IMR-90 (cell line): ENCODE results near the gene GABRR3. TPM values are rescaled to one million over a fixed set of nuclear protein-coding genes. Genes with fewer than 3 reads are reported as not detected.

ENCODE experiments used
- ATAC-seq: fragments of 200-7000 bp; cut with Tn5 transposase; 2 replicates; pipeline ENCODE4 v1.9.1; 2020; ENCODE audit warnings: low read depth, mild to moderate bottlenecking, moderate library complexity
- BruUV-seq: library from RNA; stranded (reverse); fragments of 400-500 nt; replicated peaks from 2 replicates; lab custom pipeline; 2021; lab: Mats Ljungman, UMichigan
- CTCF ChIA-PET: fragments of 300-600 bp; formaldehyde crosslinking; extraction: SDS; loops from one replicate; lab custom pipeline; 2021; ENCODE audit warnings: antibody characterized with exemption; lab: Yijun Ruan, JAX
- POLR2A ChIA-PET: fragments of 300-600 bp; sonication (Branson Sonifier 250); formaldehyde crosslinking; loops from one replicate; lab custom pipeline; 2022; ENCODE audit warnings: antibody characterized with exemption; ENCODE audit not compliant: unreplicated experiment; lab: Charles Lee
- DNase-seq: peaks from one replicate; pipeline ENCODE4 v3.0.0; 2013
- H2AFZ ChIP-seq: replicated peaks from 2 replicates; pipeline ENCODE3; 2013; ENCODE audit warnings: low read length, mild to moderate bottlenecking; ENCODE audit not compliant: poor library complexity
- H2AK5ac ChIP-seq: 2 replicates; pipeline ENCODE4 v1.6.1; 2013; ENCODE audit warnings: low read depth, low read length, inconsistent platforms
- H2AK9ac ChIP-seq: replicated peaks from 2 replicates; pipeline ENCODE3; 2013; ENCODE audit warnings: mild to moderate bottlenecking, low read depth, low read length, moderate library complexity; ENCODE audit not compliant: poor library complexity
- H2BK120ac ChIP-seq: 2 replicates; pipeline ENCODE4 v1.6.1; 2013; ENCODE audit warnings: low read depth, low read length, inconsistent platforms
- H2BK15ac ChIP-seq: 3 replicates; pipeline ENCODE4 v1.6.1; 2013; ENCODE audit warnings: low read depth, low read length, inconsistent platforms
- H2BK20ac ChIP-seq: 2 replicates; pipeline ENCODE4 v1.6.1; 2013; ENCODE audit warnings: low read depth, mild to moderate bottlenecking, inconsistent platforms, low read length, moderate library complexity
- H2BK5ac ChIP-seq: 2 replicates; pipeline ENCODE4 v1.6.1; 2013; ENCODE audit warnings: mild to moderate bottlenecking, low read depth, low read length, inconsistent platforms; ENCODE audit not compliant: poor library complexity, severe bottlenecking
- H3K14ac ChIP-seq: replicated peaks from 2 replicates; pipeline ENCODE4 v1.6.1; 2013; ENCODE audit warnings: low read depth, low read length, inconsistent platforms
- H3K18ac ChIP-seq: 2 replicates; pipeline ENCODE4 v1.6.1; 2013; ENCODE audit warnings: low read depth, low read length, control low read depth
- H3K23ac ChIP-seq: 2 replicates; pipeline ENCODE4 v1.6.1; 2013; ENCODE audit warnings: low read depth, low read length, inconsistent platforms
- H3K27ac ChIP-seq: 2 replicates; pipeline ENCODE4 v1.5.1; 2013; ENCODE audit warnings: mild to moderate bottlenecking, control low read depth, low read length; ENCODE audit not compliant: insufficient read depth
- H3K27me3 ChIP-seq: 2 replicates; pipeline ENCODE4 v1.6.1; 2013; ENCODE audit warnings: low read length; ENCODE audit not compliant: control insufficient read depth, insufficient read depth
- H3K36me3 ChIP-seq: 2 replicates; pipeline ENCODE4 v1.6.1; 2013; ENCODE audit warnings: low read length, mixed read lengths; ENCODE audit not compliant: control insufficient read depth, insufficient read depth
- H3K4ac ChIP-seq: 2 replicates; pipeline ENCODE4 v1.6.1; 2013; ENCODE audit warnings: low read depth, low read length, inconsistent platforms
- H3K4me1 ChIP-seq: 2 replicates; pipeline ENCODE4 v1.6.1; 2013; ENCODE audit warnings: low read length, mixed read lengths; ENCODE audit not compliant: control insufficient read depth, insufficient read depth
- H3K4me2 ChIP-seq: 2 replicates; pipeline ENCODE4 v1.6.1; 2013; ENCODE audit warnings: low read depth, mild to moderate bottlenecking, control low read depth, low read length, moderate library complexity
- H3K4me3 ChIP-seq: 2 replicates; pipeline ENCODE4 v1.5.1; 2013; ENCODE audit warnings: low read depth, mild to moderate bottlenecking, control low read depth, low read length, moderate library complexity; ENCODE audit not compliant: insufficient read depth
- H3K56ac ChIP-seq: 2 replicates; pipeline ENCODE4 v1.6.1; 2013; ENCODE audit warnings: low read length, inconsistent platforms; ENCODE audit not compliant: insufficient read depth; ENCODE audit errors: extremely low read depth
- H3K79me1 ChIP-seq, 2 experiments: 2 replicates each; pipeline ENCODE4 v1.6.1; 2013; ENCODE audit warnings: low read length in 2 of 2, inconsistent platforms in 1 of 2, low read depth in 1 of 2
- H3K9ac ChIP-seq: 2 replicates; pipeline ENCODE4 v1.6.1; 2013; ENCODE audit warnings: low read depth, low read length, control low read depth
- H3K9me1 ChIP-seq: 2 replicates; pipeline ENCODE4 v1.6.1; 2013; ENCODE audit warnings: low read length, inconsistent platforms; ENCODE audit not compliant: insufficient read depth
- H3K9me3 ChIP-seq: 2 replicates; pipeline ENCODE4 v1.6.1; 2013; ENCODE audit warnings: low read length; ENCODE audit not compliant: control insufficient read depth, insufficient read depth
- H4K20me1 ChIP-seq: 2 replicates; pipeline ENCODE4 v1.6.1; 2013; ENCODE audit warnings: low read length, inconsistent platforms; ENCODE audit not compliant: insufficient read depth
- H4K5ac ChIP-seq: 2 replicates; pipeline ENCODE4 v1.6.1; 2013; ENCODE audit warnings: mild to moderate bottlenecking, low read depth, low read length, control low read depth
- H4K8ac ChIP-seq, 2 experiments: 2 replicates each; pipeline ENCODE4 v1.6.1; 2013; ENCODE audit warnings: low read depth in 2 of 2, low read length in 2 of 2, control low read depth in 1 of 2, inconsistent platforms in 1 of 2
- H4K91ac ChIP-seq: 2 replicates; pipeline ENCODE4 v1.6.1; 2013; ENCODE audit warnings: low read depth, low read length, inconsistent platforms; ENCODE audit not compliant: insufficient read depth
- BHLHE40 ChIP-seq: fragments of 150-350 bp; IDR thresholded peaks from 2 replicates; pipeline ENCODE4 v1.6.1; 2016; ENCODE audit warnings: mild to moderate bottlenecking, low read depth, low read length
- CEBPB ChIP-seq: IDR thresholded peaks from 2 replicates; pipeline ENCODE4 v1.6.1; 2012; ENCODE audit warnings: low read depth, low read length, improper control_type of control experiment
- CHD1 ChIP-seq: IDR thresholded peaks from 2 replicates; pipeline ENCODE4 v1.6.1; 2012; ENCODE audit warnings: low read depth, low read length, improper control_type of control experiment
- CTCF ChIP-seq: conservative IDR thresholded peaks from 2 replicates; pipeline ENCODE4 v1.5.1; 2012; ENCODE audit warnings: mild to moderate bottlenecking, low read depth, low read length, improper control_type of control experiment
- ELK1 ChIP-seq: fragments of 150-350 bp; IDR thresholded peaks from 2 replicates; pipeline ENCODE4 v1.6.1; 2016; ENCODE audit warnings: low read depth, mild to moderate bottlenecking, low read length, moderate library complexity, borderline replicate concordance
- FOS ChIP-seq: fragments of 150-350 bp; IDR thresholded peaks from 2 replicates; pipeline ENCODE4 v1.6.1; 2016; ENCODE audit warnings: low read depth, low read length
- MAFK ChIP-seq: IDR thresholded peaks from 2 replicates; pipeline ENCODE4 v1.6.1; 2012; ENCODE audit warnings: low read depth, low read length, improper control_type of control experiment
- MAZ ChIP-seq: IDR thresholded peaks from 2 replicates; pipeline ENCODE4 v1.6.1; 2012; ENCODE audit warnings: low read depth, mild to moderate bottlenecking, low read length, improper control_type of control experiment, moderate library complexity, borderline replicate concordance
- MXI1 ChIP-seq: IDR thresholded peaks from 2 replicates; pipeline ENCODE4 v1.6.1; 2012; ENCODE audit warnings: low read depth, mild to moderate bottlenecking, low read length, moderate library complexity, borderline replicate concordance
- NFE2L2 ChIP-seq: fragments of 150-350 bp; IDR thresholded peaks from 2 replicates; pipeline ENCODE4 v1.6.1; 2016; ENCODE audit warnings: low read depth, mild to moderate bottlenecking, low read length
- POLR2A ChIP-seq: IDR thresholded peaks from 2 replicates; pipeline ENCODE4 v1.6.1; 2012; ENCODE audit warnings: mild to moderate bottlenecking, low read depth, low read length
- RAD21 ChIP-seq: IDR thresholded peaks from 2 replicates; pipeline ENCODE4 v1.6.1; 2012; ENCODE audit warnings: low read length, improper control_type of control experiment
- RCOR1 ChIP-seq: IDR thresholded peaks from 2 replicates; pipeline ENCODE4 v1.6.1; 2012; ENCODE audit warnings: mild to moderate bottlenecking, low read length, improper control_type of control experiment; ENCODE audit not compliant: insufficient replicate concordance
- RFX5 ChIP-seq: IDR thresholded peaks from 2 replicates; pipeline ENCODE4 v1.8.0; 2012; ENCODE audit warnings: low read depth, mild to moderate bottlenecking, low read length, moderate library complexity
- SMC3 ChIP-seq: fragments of 150-350 bp; IDR thresholded peaks from 2 replicates; pipeline ENCODE4 v1.6.1; 2016; ENCODE audit warnings: low read depth, mild to moderate bottlenecking, antibody characterized with exemption, low read length, moderate library complexity
- USF2 ChIP-seq: fragments of 150-350 bp; IDR thresholded peaks from 2 replicates; pipeline ENCODE4 v1.6.1; 2017; ENCODE audit warnings: mild to moderate bottlenecking, antibody characterized with exemption, low read length, low read depth
- WGBS, 2 experiments: methylation state at CpG; one replicate each; pipeline versions ENCODE4 v1.1.5 to v1.1.7; 2013; ENCODE audit warnings: missing lambda C conversion rate in 2 of 2; ENCODE audit not compliant: insufficient read length in 1 of 2; ENCODE audit errors: extremely low coverage in 2 of 2; 5-methylcytosine and 5-hydroxymethylcytosine counted together
- dilution Hi-C: fragments of 300-500 bp; cut with HindIII; formaldehyde crosslinking; loops from one replicate; pipeline ENCODE4 v1.14.3; 2018; ENCODE audit warnings: low sequenced_read_pairs; ENCODE audit not compliant: unreplicated experiment
- in situ Hi-C: fragments of 300-500 bp; cut with MboI; formaldehyde crosslinking; loops from 3 replicates; pipeline ENCODE4 v1.14.3; 2019; ENCODE audit warnings: low sequenced_read_pairs, inconsistent platforms, mixed read lengths
- intact Hi-C: fragments of 100-400 bp; cut with micrococcal nuclease; formaldehyde crosslinking; loops from 2 replicates; pipeline ENCODE4 v1.10.0; 2022
- polyA plus RNA-seq, 3 experiments: library from polyadenylated mRNA; depleted of rRNA; stranded (reverse); fragments of >200 nt; gene quantifications; 2 replicates each; pipeline ENCODE4 v1.2.3, GENCODE V29; 2012; ENCODE audit warnings: low replicate concordance in 1 of 3
- total RNA-seq: library from RNA; depleted of rRNA; stranded (reverse); fragments of >200 nt; gene quantifications from 2 replicates; pipeline ENCODE4 v1.2.3, GENCODE V29; 2012

Gene GABRR3
- total and polyA plus RNA-seq, 2 of the 4 experiments (the other 2 are of a cell fraction) = not detected

GRCh38 chr3:98004721-98005120 is 30.4 kb downstream of the GABRR3 start:
- Histone ChIP-seq H3K9ac (no peak overlapping the region), H3K4me1 (no peaks in the 10 kb centered on the region), H2BK5ac (no peak overlapping the region), H3K9me3 (no peaks in the 10 kb centered on the region), H4K91ac (no peak overlapping the region), H4K5ac (no peak overlapping the region), H4K8ac (no peak overlapping the region), H3K27me3 (peaks cover 3% of the 10 kb centered on the region; the same call in 1 of the 2 replicates), H3K18ac (no peak overlapping the region), H3K4me2 (no peak overlapping the region), H3K79me1 (no peaks in the 10 kb centered on the region), H2BK120ac (no peak overlapping the region), H3K9me1 (no peaks in the 10 kb centered on the region), H3K27ac (no peak overlapping the region), H2AFZ (no peak overlapping the region), H2AK5ac (no peak overlapping the region), H4K20me1 (no peaks in the 10 kb centered on the region), H3K36me3 (no peaks in the 10 kb centered on the region), H3K14ac (no peak overlapping the region), H3K23ac (no peak overlapping the region), H3K4me3 (no peak overlapping the region), H2AK9ac (no peak overlapping the region), H2BK15ac (no peak overlapping the region), H2BK20ac (no peak overlapping the region), H3K4ac (no peak overlapping the region), H3K56ac (no peak overlapping the region)
- intact Hi-C loops (no loop called here), in situ Hi-C loops (no loop called here), dilution Hi-C loops (loop anchor here (25.0 kb wide), 1 partner anchor 192 kb away; the partner anchor contains the start of gene CRYBG3)
- ATAC-seq (no peak), DNase-seq (no peak)
- no TSS peak for BruUV-seq
- POLR2A ChIA-PET = no interaction called here
- TF ChIP-seq ELK1 (no peak), RAD21 (no peak), CHD1 (no peak), USF2 (no peak), MXI1 (no peak), POLR2A (no peak), CEBPB (no peak), MAZ (no peak), NFE2L2 (no peak), RFX5 (no peak), RCOR1 (no peak), MAFK (no peak), SMC3 (no peak), FOS (no peak), CTCF (no peak), BHLHE40 (no peak)
- no CpG with 5 or more reads among the region's 3 CpGs for WGBS, 2 experiments
- CTCF ChIA-PET = no interaction called here
